CD14-positive monocyte (primary cell): ENCODE data around the gene NUP107. TPM values are rescaled to one million over a fixed set of nuclear protein-coding genes. Genes with fewer than 3 reads are reported as not detected.

Source experiments
- DNase-seq, 3 donors: peaks; one replicate each; pipeline ENCODE4 v3.0.0-alpha.2; 2011 to 2022
- H2AFZ ChIP-seq: 2 replicates; pipeline ENCODE4 v1.6.0; 2012; ENCODE audit warnings: mild to moderate bottlenecking, low read depth, low read length, inconsistent platforms; ENCODE audit not compliant: insufficient read depth, poor library complexity, severe bottlenecking
- H3K27ac ChIP-seq, 2 donors: 1 replicate in 1 of 2; 2 replicates in 1 of 2; pipeline ENCODE4 v1.5.1; 2012 to 2013; ENCODE audit warnings: low read length in 2 of 2, control low read depth in 1 of 2, inconsistent platforms in 1 of 2, low read depth in 1 of 2, mild to moderate bottlenecking in 1 of 2
- H3K27me3 ChIP-seq, 2 donors: one replicate each; pipeline versions ENCODE4 v1.6.0 to v1.6.1; 2011 to 2013; ENCODE audit warnings: low read length in 2 of 2; ENCODE audit not compliant: control insufficient read depth in 2 of 2, insufficient read depth in 2 of 2
- H3K36me3 ChIP-seq, 2 donors: replicated peaks in 1 of 2; 1 replicate in 1 of 2; 2 replicates in 1 of 2; pipeline versions ENCODE4 v1.5.1 to v1.6.1; 2012 to 2013; ENCODE audit warnings: low read length in 2 of 2, control low read depth in 1 of 2, inconsistent platforms in 1 of 2, mild to moderate bottlenecking in 1 of 2; ENCODE audit not compliant: insufficient read depth in 2 of 2, control insufficient read depth in 1 of 2
- H3K4me1 ChIP-seq, 2 donors: 1 replicate in 1 of 2; 2 replicates in 1 of 2; pipeline versions ENCODE4 v1.5.1 to v1.6.1; 2012 to 2013; ENCODE audit warnings: low read length in 2 of 2, control low read depth in 1 of 2, inconsistent platforms in 1 of 2, mild to moderate bottlenecking in 1 of 2, moderate library complexity in 1 of 2; ENCODE audit not compliant: insufficient read depth in 2 of 2, control insufficient read depth in 1 of 2
- H3K4me2 ChIP-seq: replicated peaks from 2 replicates; pipeline ENCODE3; 2012; ENCODE audit warnings: low read length, moderate library complexity, mild to moderate bottlenecking; ENCODE audit not compliant: poor library complexity, severe bottlenecking; ENCODE audit errors: extremely low read depth
- H3K4me3 ChIP-seq, 3 experiments: fragments of 200-600 bp in 1 of 3; sonication (generic) in 1 of 3; replicated peaks in 1 of 3; 1 replicate in 2 of 3; 2 replicates in 1 of 3; pipeline ENCODE4 v1.5.1; 2011 to 2013; ENCODE audit warnings: low read length in 3 of 3, mild to moderate bottlenecking in 3 of 3, control low read depth in 2 of 3, low read depth in 2 of 3, inconsistent platforms in 1 of 3, moderate library complexity in 1 of 3
- H3K79me2 ChIP-seq: 2 replicates; pipeline ENCODE4 v1.6.0; 2012; ENCODE audit warnings: mild to moderate bottlenecking, control low read depth, inconsistent platforms, low read length, moderate library complexity; ENCODE audit not compliant: insufficient read depth
- H3K9ac ChIP-seq: 2 replicates; pipeline ENCODE4 v1.6.0; 2017; ENCODE audit warnings: low read length, mild to moderate bottlenecking; ENCODE audit not compliant: insufficient read depth, poor library complexity, severe bottlenecking
- H3K9me3 ChIP-seq, 2 donors: replicated peaks in 1 of 2; 1 replicate in 1 of 2; 2 replicates in 1 of 2; pipeline versions ENCODE4 v1.5.1 to v1.6.1; 2012 to 2013; ENCODE audit warnings: low read length in 2 of 2, control low read depth in 1 of 2; ENCODE audit not compliant: control insufficient read depth in 1 of 2, insufficient read depth in 1 of 2
- H4K20me1 ChIP-seq: 2 replicates; pipeline ENCODE4 v1.6.0; 2012; ENCODE audit warnings: mild to moderate bottlenecking, low read length, control low read depth, moderate library complexity; ENCODE audit not compliant: insufficient read depth
- H3K27ac Mint-ChIP-seq, 7 donors: one replicate each; pipeline ENCODE4 v1.8.0; 2020; ENCODE audit warnings: mild to moderate bottlenecking in 7 of 7, mixed read lengths in 7 of 7, moderate library complexity in 6 of 7, inconsistent platforms in 2 of 7
- H3K27me3 Mint-ChIP-seq, 3 donors: one replicate each; pipeline ENCODE4 v1.8.0; 2021 to 2022; ENCODE audit warnings: low read depth in 3 of 3, mild to moderate bottlenecking in 3 of 3, mixed read lengths in 3 of 3, moderate library complexity in 3 of 3, inconsistent platforms in 1 of 3
- H3K36me3 Mint-ChIP-seq, 2 donors: one replicate each; pipeline ENCODE4 v1.8.0; 2020; ENCODE audit warnings: mixed read lengths in 2 of 2, inconsistent platforms in 1 of 2, mild to moderate bottlenecking in 1 of 2
- H3K4me1 Mint-ChIP-seq: one replicate; pipeline ENCODE4 v1.8.0; 2020; ENCODE audit warnings: mild to moderate bottlenecking, mixed read lengths
- H3K4me3 Mint-ChIP-seq, 2 donors: one replicate each; pipeline ENCODE4 v1.8.0; 2020; ENCODE audit warnings: mild to moderate bottlenecking in 2 of 2, mixed read lengths in 2 of 2, moderate library complexity in 1 of 2
- H3K9me3 Mint-ChIP-seq, 7 donors: one replicate each; pipeline ENCODE4 v1.8.0; 2020 to 2022; ENCODE audit warnings: mixed read lengths in 7 of 7, mild to moderate bottlenecking in 6 of 7, moderate library complexity in 6 of 7, inconsistent platforms in 2 of 7
- WGBS: methylation state at CpG from one replicate; pipeline ENCODE4 v1.1.5; 2013; ENCODE audit warnings: missing lambda C conversion rate; ENCODE audit not compliant: insufficient coverage; 5-methylcytosine and 5-hydroxymethylcytosine counted together
- intact Hi-C, 2 donors: fragments of 100-400 bp; cut with micrococcal nuclease; formaldehyde crosslinking; loops; one replicate each; pipeline versions ENCODE4 v1.15.0 to v1.15.1; 2023
- polyA plus RNA-seq, 3 donors: library from polyadenylated mRNA; depleted of rRNA in 1 of 3; unstranded in 2 of 3; stranded (reverse) in 1 of 3; fragments of 300-500 nt in 2 of 3; fragments of >200 nt in 1 of 3; fragmentation: Illumina TruSeq in 2 of 3; gene quantifications; 1 replicate in 2 of 3; 2 replicates in 1 of 3; pipeline ENCODE4 v1.2.3, GENCODE V29; 2012 to 2021
- TF ChIP-seq, protein P1 (sequence below): fragments of 200-600 bp; IDR thresholded peaks from one replicate; pipeline ENCODE4 v1.8.0; 2022; ENCODE audit warnings: antibody characterized with exemption, mild to moderate bottlenecking

The NUP107 gene
- polyA plus RNA-seq, 3 donors = 6.7 to 20.5 (median 10.7) TPM

GRCh38 chr12:68794653-68795251, 108.0 kb downstream of the NUP107 start:
- Histone ChIP-seq H3K4me3 (no peak overlapping the region), H3K79me2 (no peaks in the 10 kb centered on the region), H3K4me1 (peaks cover 0 to under 1% of the 10 kb centered on the region in 2 donors), H3K36me3 (no peaks in the 10 kb centered on the region), H4K20me1 (no peaks in the 10 kb centered on the region), H2AFZ (no peak overlapping the region), H3K27me3 (no peaks in the 10 kb centered on the region), H3K9ac (no peak overlapping the region), H3K27ac (no peak overlapping the region), H3K4me2 (no peak overlapping the region), H3K9me3 (no peaks in the 10 kb centered on the region)
- Mint-ChIP-seq H3K9me3 (peaks cover 0 to 3% (median 0%) of the 10 kb centered on the region in 7 donors), H3K27me3 (no peaks in the 10 kb centered on the region), H3K27ac (no peak overlapping the region), H3K4me3 (no peak overlapping the region), H3K36me3 (no peaks in the 10 kb centered on the region), H3K4me1 (no peaks in the 10 kb centered on the region)
- TF ChIP-seq, protein P1, sequence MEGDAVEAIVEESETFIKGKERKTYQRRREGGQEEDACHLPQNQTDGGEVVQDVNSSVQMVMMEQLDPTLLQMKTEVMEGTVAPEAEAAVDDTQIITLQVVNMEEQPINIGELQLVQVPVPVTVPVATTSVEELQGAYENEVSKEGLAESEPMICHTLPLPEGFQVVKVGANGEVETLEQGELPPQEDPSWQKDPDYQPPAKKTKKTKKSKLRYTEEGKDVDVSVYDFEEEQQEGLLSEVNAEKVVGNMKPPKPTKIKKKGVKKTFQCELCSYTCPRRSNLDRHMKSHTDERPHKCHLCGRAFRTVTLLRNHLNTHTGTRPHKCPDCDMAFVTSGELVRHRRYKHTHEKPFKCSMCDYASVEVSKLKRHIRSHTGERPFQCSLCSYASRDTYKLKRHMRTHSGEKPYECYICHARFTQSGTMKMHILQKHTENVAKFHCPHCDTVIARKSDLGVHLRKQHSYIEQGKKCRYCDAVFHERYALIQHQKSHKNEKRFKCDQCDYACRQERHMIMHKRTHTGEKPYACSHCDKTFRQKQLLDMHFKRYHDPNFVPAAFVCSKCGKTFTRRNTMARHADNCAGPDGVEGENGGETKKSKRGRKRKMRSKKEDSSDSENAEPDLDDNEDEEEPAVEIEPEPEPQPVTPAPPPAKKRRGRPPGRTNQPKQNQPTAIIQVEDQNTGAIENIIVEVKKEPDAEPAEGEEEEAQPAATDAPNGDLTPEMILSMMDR = no peak
- DNase-seq = no peak
- intact Hi-C loops = no loop called here
- no CpG with 5 or more reads among the region's 3 CpGs for WGBS

Other genes with a start within 250 kb of the NUP107 start
- 100 to 1,000 TPM; 153 to 543 (median 461) TPM for gene RAP1B, start 76.1 kb upstream of the NUP107 start, polyA plus RNA-seq
- gene SLC35E3, start 59.2 kb downstream of the NUP107 start, polyA plus RNA-seq = 10 to 100 TPM in 2 of 3 donors, 1 to 10 TPM in 1; 4.3 to 12.4 (median 10.9) TPM
- 10 to 100 TPM; 16.2 to 39.9 (median 27.6) TPM for gene MDM2, start 121.2 kb downstream of the NUP107 start, polyA plus RNA-seq
- 10 to 100 TPM in 2 of 3 donors, 1 to 10 TPM in 1; 8.4 to 32.4 (median 26.2) TPM for gene CPM, start 246.2 kb downstream of the NUP107 start, polyA plus RNA-seq